ENCODE measurements around the gene LZTFL1. TPM values are rescaled to one million over a fixed set of nuclear protein-coding genes. Genes with fewer than 3 reads are reported as not detected.

Gene LZTFL1
- total and polyA plus RNA-seq, 2 experiments from 2014 or later = 6.3 to 13.9 TPM

DNA sequence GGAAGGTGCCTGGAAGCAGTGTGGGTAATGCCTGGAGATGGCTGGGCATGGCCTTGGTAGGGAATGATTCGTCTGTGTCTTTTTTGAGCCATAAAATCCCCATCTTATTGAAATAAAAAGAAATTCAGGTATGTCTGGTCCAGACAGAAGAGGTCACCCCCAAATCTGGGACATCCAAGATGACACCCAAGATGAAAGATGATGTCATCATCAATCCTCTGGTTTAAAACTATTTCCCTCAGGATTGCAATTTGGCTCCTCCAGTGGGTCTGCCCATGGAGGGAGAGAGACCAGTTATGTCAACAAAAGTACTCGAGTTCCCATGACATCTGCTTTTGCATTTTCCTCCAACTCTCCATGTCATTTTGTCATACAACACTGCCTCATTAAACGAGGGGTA lies 27.7 kb upstream of the LZTFL1 start:
- Histone ChIP-seq H3K79me2 (replicated peaks; ENCODE audit: insufficient read depth) (no peaks in the 10 kb centered on the region), H3K4me1 (ENCODE audit: insufficient read depth) (peaks cover 8% of the 10 kb centered on the region), H4K20me1 (replicated peaks; ENCODE audit: insufficient read depth) (no peaks in the 10 kb centered on the region), H3F3A (replicated peaks; ENCODE audit: low read depth) (no peaks in the 10 kb centered on the region), H2AFZ (no peak overlapping the region), H3K4me2 (no peak overlapping the region), H3K4me3 (no peak overlapping the region), H3K27ac (ENCODE audit: low read depth) (no peak overlapping the region), H3K9me2 (ENCODE audit: insufficient read depth) (0 out of 2 replicates have a peak, but pooled peaks cover 3% of the 10 kb centered on the region), H3K36me3 (ENCODE audit: insufficient read depth) (no peaks in the 10 kb centered on the region), H3K27me3 (ENCODE audit: insufficient read depth) (no peaks in the 10 kb centered on the region)
- H3K9me3 Mint-ChIP-seq = no peaks in the 10 kb centered on the region
- H3K36me3 Mint-ChIP-seq (ENCODE audit: low read depth) = no peaks in the 10 kb centered on the region
- peaks cover 4% of the 10 kb centered on the region for H3K27me3 Mint-ChIP-seq (ENCODE audit: insufficient read depth, low read depth, poor library complexity)
- no peak overlapping the region for H3K27ac Mint-ChIP-seq
- DNase-seq (ENCODE audit: low spot score) (no peak), ATAC-seq (no peak)
- peaks cover 14% of the 10 kb centered on the region for H3K4me1 Mint-ChIP-seq
- no peak for TF ChIP-seq CREB1 (CRISPR knock-in tag; IDR thresholded peaks at IDR 0.05; ENCODE audit: low read depth)
- TF ChIP-seq, protein P1, sequence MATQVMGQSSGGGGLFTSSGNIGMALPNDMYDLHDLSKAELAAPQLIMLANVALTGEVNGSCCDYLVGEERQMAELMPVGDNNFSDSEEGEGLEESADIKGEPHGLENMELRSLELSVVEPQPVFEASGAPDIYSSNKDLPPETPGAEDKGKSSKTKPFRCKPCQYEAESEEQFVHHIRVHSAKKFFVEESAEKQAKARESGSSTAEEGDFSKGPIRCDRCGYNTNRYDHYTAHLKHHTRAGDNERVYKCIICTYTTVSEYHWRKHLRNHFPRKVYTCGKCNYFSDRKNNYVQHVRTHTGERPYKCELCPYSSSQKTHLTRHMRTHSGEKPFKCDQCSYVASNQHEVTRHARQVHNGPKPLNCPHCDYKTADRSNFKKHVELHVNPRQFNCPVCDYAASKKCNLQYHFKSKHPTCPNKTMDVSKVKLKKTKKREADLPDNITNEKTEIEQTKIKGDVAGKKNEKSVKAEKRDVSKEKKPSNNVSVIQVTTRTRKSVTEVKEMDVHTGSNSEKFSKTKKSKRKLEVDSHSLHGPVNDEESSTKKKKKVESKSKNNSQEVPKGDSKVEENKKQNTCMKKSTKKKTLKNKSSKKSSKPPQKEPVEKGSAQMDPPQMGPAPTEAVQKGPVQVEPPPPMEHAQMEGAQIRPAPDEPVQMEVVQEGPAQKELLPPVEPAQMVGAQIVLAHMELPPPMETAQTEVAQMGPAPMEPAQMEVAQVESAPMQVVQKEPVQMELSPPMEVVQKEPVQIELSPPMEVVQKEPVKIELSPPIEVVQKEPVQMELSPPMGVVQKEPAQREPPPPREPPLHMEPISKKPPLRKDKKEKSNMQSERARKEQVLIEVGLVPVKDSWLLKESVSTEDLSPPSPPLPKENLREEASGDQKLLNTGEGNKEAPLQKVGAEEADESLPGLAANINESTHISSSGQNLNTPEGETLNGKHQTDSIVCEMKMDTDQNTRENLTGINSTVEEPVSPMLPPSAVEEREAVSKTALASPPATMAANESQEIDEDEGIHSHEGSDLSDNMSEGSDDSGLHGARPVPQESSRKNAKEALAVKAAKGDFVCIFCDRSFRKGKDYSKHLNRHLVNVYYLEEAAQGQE (IDR thresholded peaks at IDR 0.05; ENCODE audit: unreplicated experiment) = no peak
- no peak for TF ChIP-seq JUNB (IDR thresholded peaks at IDR 0.05; ENCODE audit: unreplicated experiment)
- no peak for TF ChIP-seq ZNF114 (CRISPR knock-in tag; IDR thresholded peaks at IDR 0.05)
- no peak for TF ChIP-seq STAT1 (IDR thresholded peaks at IDR 0.05; ENCODE audit: unreplicated experiment)
- TF ChIP-seq ZNF331 (CRISPR knock-in tag; IDR thresholded peaks at IDR 0.05; ENCODE audit: low read depth) = no peak
- TF ChIP-seq, protein P2, sequence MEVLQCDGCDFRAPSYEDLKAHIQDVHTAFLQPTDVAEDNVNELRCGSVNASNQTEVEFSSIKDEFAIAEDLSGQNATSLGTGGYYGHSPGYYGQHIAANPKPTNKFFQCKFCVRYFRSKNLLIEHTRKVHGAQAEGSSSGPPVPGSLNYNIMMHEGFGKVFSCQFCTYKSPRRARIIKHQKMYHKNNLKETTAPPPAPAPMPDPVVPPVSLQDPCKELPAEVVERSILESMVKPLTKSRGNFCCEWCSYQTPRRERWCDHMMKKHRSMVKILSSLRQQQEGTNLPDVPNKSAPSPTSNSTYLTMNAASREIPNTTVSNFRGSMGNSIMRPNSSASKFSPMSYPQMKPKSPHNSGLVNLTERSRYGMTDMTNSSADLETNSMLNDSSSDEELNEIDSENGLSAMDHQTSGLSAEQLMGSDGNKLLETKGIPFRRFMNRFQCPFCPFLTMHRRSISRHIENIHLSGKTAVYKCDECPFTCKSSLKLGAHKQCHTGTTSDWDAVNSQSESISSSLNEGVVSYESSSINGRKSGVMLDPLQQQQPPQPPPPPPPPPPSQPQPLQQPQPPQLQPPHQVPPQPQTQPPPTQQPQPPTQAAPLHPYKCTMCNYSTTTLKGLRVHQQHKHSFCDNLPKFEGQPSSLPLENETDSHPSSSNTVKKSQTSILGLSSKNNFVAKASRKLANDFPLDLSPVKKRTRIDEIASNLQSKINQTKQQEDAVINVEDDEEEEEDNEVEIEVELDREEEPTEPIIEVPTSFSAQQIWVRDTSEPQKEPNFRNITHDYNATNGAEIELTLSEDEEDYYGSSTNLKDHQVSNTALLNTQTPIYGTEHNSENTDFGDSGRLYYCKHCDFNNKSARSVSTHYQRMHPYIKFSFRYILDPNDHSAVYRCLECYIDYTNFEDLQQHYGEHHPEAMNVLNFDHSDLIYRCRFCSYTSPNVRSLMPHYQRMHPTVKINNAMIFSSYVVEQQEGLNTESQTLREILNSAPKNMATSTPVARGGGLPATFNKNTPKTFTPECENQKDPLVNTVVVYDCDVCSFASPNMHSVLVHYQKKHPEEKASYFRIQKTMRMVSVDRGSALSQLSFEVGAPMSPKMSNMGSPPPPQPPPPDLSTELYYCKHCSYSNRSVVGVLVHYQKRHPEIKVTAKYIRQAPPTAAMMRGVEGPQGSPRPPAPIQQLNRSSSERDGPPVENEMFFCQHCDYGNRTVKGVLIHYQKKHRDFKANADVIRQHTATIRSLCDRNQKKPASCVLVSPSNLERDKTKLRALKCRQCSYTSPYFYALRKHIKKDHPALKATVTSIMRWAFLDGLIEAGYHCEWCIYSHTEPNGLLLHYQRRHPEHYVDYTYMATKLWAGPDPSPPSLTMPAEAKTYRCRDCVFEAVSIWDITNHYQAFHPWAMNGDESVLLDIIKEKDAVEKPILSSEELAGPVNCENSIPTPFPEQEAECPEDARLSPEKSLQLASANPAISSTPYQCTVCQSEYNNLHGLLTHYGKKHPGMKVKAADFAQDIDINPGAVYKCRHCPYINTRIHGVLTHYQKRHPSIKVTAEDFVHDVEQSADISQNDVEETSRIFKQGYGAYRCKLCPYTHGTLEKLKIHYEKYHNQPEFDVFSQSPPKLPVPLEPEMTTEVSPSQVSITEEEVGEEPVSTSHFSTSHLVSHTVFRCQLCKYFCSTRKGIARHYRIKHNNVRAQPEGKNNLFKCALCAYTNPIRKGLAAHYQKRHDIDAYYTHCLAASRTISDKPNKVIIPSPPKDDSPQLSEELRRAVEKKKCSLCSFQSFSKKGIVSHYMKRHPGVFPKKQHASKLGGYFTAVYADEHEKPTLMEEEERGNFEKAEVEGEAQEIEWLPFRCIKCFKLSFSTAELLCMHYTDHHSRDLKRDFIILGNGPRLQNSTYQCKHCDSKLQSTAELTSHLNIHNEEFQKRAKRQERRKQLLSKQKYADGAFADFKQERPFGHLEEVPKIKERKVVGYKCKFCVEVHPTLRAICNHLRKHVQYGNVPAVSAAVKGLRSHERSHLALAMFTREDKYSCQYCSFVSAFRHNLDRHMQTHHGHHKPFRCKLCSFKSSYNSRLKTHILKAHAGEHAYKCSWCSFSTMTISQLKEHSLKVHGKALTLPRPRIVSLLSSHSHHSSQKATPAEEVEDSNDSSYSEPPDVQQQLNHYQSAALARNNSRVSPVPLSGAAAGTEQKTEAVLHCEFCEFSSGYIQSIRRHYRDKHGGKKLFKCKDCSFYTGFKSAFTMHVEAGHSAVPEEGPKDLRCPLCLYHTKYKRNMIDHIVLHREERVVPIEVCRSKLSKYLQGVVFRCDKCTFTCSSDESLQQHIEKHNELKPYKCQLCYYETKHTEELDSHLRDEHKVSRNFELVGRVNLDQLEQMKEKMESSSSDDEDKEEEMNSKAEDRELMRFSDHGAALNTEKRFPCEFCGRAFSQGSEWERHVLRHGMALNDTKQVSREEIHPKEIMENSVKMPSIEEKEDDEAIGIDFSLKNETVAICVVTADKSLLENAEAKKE (CRISPR knock-in tag; IDR thresholded peaks at IDR 0.05) = no peak
- TF ChIP-seq POLR2AphosphoS5 (IDR thresholded peaks at IDR 0.05; ENCODE audit: low read depth) = no peak
- no peak overlapping the region for H3K4me3 Mint-ChIP-seq

Measured in GM23338 (cell line).